Activated CD4-positive, CD25-positive, alpha-beta regulatory T cell (primary cell): ENCODE measurements around the gene LRPAP1.
"Not testable (repeated sequence)": the region's sequence is repeated elsewhere in the genome, so short reads cannot be mapped to it uniquely, and the experiment has no call there.

Source experiments
- DNase-seq, 4 experiments: peaks; one replicate each; lab custom pipeline; 2025; lab: John Stamatoyannopoulos, UW

The LRPAP1 gene

GRCh38 chr4:3531879-3532750 lies at the start of gene LRPAP1:
Gene LRPAP1, minus strand, starts transcription at chr4:3532422. Its CDS starts 10 bp downstream, at chr4:3532412.
- DNase-seq = peak; percentile 76 to 89 (median 86)

- not testable (repeated sequence) for DNase-seq
These were observed 49.3 kb upstream of the LRPAP1 start for GRCh38 chr4:3581334-3582090.

GRCh38 chr4:3580859-3581258 lies 48.6 kb upstream of the LRPAP1 start:
- not testable (repeated sequence) for DNase-seq

- DNase-seq = not testable (repeated sequence)
These were observed 46.4 kb upstream of the LRPAP1 start for GRCh38 chr4:3578527-3579144.

- DNase-seq = not testable (repeated sequence)
These were observed 45.8 kb upstream of the LRPAP1 start for GRCh38 chr4:3578052-3578451.

- not testable (repeated sequence) for DNase-seq
These were observed 45.1 kb upstream of the LRPAP1 start for GRCh38 chr4:3577208-3577892.

GRCh38 chr4:3576533-3577207 lies 44.4 kb upstream of the LRPAP1 start:
- DNase-seq = not testable (repeated sequence)

- DNase-seq = not testable (repeated sequence)
These were observed 43.5 kb upstream of the LRPAP1 start for GRCh38 chr4:3575426-3576369.

GRCh38 chr4:3574865-3575264 lies 42.6 kb upstream of the LRPAP1 start:
- not testable (repeated sequence) for DNase-seq

GRCh38 chr4:3574346-3574745 lies 42.1 kb upstream of the LRPAP1 start:
- DNase-seq = not testable (repeated sequence)

GRCh38 chr4:3573131-3573530 lies 40.9 kb upstream of the LRPAP1 start:
- DNase-seq = no peak

- no peak for DNase-seq
These were observed 40.1 kb upstream of the LRPAP1 start for GRCh38 chr4:3572363-3572762.

GRCh38 chr4:3571921-3572320 lies 39.7 kb upstream of the LRPAP1 start:
- DNase-seq = no peak

GRCh38 chr4:3570923-3571322 lies 38.7 kb upstream of the LRPAP1 start:
- not testable (repeated sequence) for DNase-seq

GRCh38 chr4:3569611-3570010 lies 37.4 kb upstream of the LRPAP1 start:
- not testable (repeated sequence) for DNase-seq

- not testable (repeated sequence) for DNase-seq
These were observed 34.5 kb upstream of the LRPAP1 start for GRCh38 chr4:3566701-3567100.

GRCh38 chr4:3566301-3566700 lies 34.1 kb upstream of the LRPAP1 start:
- not testable (repeated sequence) for DNase-seq

GRCh38 chr4:3564948-3565347 lies 32.7 kb upstream of the LRPAP1 start:
- not testable (repeated sequence) for DNase-seq

GRCh38 chr4:3563403-3563802 lies 31.2 kb upstream of the LRPAP1 start:
- no peak for DNase-seq

- not testable (repeated sequence) for DNase-seq
These were observed 29.9 kb upstream of the LRPAP1 start for GRCh38 chr4:3562127-3562526.
